Prostate gland (tissue), 2 donors: ENCODE data around the gene TMEM161A. TPM values are rescaled to one million over a fixed set of nuclear protein-coding genes. Genes with fewer than 3 reads are reported as not detected.
"Not testable (repeated sequence)": the region's sequence is repeated elsewhere in the genome, so short reads cannot be mapped to it uniquely, and the experiment has no call there.

Experiments
- DNase-seq: peaks from one replicate; pipeline ENCODE4 v3.0.0-alpha.2; 2019; ENCODE audit warnings: low spot score
- H3K27ac ChIP-seq, 2 donors: fragments of 200-600 bp; sonication (generic); 2 replicates each; pipeline ENCODE4 v1.5.1; 2017 to 2019
- H3K27me3 ChIP-seq: fragments of 200-600 bp; sonication (generic); replicated peaks from 2 replicates; pipeline ENCODE4 v1.5.1; 2019; ENCODE audit not compliant: insufficient read depth
- H3K36me3 ChIP-seq, 2 donors: fragments of 200-600 bp; sonication (generic); 1 replicate in 1 of 2; 2 replicates in 1 of 2; pipeline versions ENCODE4 v1.5.1 to v1.8.1; 2017 to 2019
- H3K4me1 ChIP-seq: fragments of 200-600 bp; sonication (generic); replicated peaks from 2 replicates; pipeline ENCODE4 v1.5.1; 2019
- H3K4me3 ChIP-seq, 2 donors: fragments of 200-600 bp; sonication (generic); 2 replicates each; pipeline ENCODE4 v1.5.1; 2017 to 2019
- H3K9me3 ChIP-seq: fragments of 200-600 bp; sonication (generic); 2 replicates; pipeline ENCODE4 v1.5.1; 2017
- POLR2A ChIP-seq: fragments of 450-650 bp; IDR thresholded peaks from one replicate; pipeline ENCODE4 v1.6.1; 2016; ENCODE audit warnings: antibody characterized with exemption, mild to moderate bottlenecking
- POLR2AphosphoS5 ChIP-seq: sonication (generic); formaldehyde crosslinking; IDR thresholded peaks from one replicate; pipeline ENCODE4 v1.6.1; 2017; ENCODE audit warnings: antibody characterized with exemption
- WGBS: methylation state at CpG from one replicate; pipeline ENCODE4 v1.1.5; 2018; 5-methylcytosine and 5-hydroxymethylcytosine counted together
- intact Hi-C: fragments of 100-400 bp; cut with DNase I; formaldehyde crosslinking; loops from one replicate; pipeline ENCODE4 v1.14.2; 2022
- total RNA-seq, 2 donors: library from RNA; depleted of rRNA; stranded (reverse); fragments of >200 nt; gene quantifications; one replicate each; pipeline ENCODE4 v1.1.0, GENCODE V29; 2016
- TF ChIP-seq, protein P1 (sequence below), 4 experiments: fragments of 200-600 bp in 2 of 4; fragments of 450-650 bp in 2 of 4; sonication (generic) in 2 of 4; IDR thresholded peaks; 1 replicate in 3 of 4; 2 replicates in 1 of 4; pipeline ENCODE4 v1.5.1; 2016 to 2019; ENCODE audit warnings: antibody characterized with exemption in 4 of 4, mild to moderate bottlenecking in 2 of 4, moderate library complexity in 2 of 4

Gene TMEM161A
- total RNA-seq, 2 donors from 2014 or later: 24.0 to 40.9 TPM

- intact Hi-C loops: loop anchor here (10.0 kb wide), 1 partner anchor 82 kb away; no protein-coding TSS in a partner anchor
- 92% methylated on average over 12 of the region's 12 CpGs for WGBS
- TF ChIP-seq, protein P1, sequence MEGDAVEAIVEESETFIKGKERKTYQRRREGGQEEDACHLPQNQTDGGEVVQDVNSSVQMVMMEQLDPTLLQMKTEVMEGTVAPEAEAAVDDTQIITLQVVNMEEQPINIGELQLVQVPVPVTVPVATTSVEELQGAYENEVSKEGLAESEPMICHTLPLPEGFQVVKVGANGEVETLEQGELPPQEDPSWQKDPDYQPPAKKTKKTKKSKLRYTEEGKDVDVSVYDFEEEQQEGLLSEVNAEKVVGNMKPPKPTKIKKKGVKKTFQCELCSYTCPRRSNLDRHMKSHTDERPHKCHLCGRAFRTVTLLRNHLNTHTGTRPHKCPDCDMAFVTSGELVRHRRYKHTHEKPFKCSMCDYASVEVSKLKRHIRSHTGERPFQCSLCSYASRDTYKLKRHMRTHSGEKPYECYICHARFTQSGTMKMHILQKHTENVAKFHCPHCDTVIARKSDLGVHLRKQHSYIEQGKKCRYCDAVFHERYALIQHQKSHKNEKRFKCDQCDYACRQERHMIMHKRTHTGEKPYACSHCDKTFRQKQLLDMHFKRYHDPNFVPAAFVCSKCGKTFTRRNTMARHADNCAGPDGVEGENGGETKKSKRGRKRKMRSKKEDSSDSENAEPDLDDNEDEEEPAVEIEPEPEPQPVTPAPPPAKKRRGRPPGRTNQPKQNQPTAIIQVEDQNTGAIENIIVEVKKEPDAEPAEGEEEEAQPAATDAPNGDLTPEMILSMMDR (IDR thresholded peaks at IDR 0.05): no peak
- TF ChIP-seq POLR2A (no peak), POLR2AphosphoS5 (no peak)
Observed at GRCh38 chr19:19142347-19142746, 4.1 kb upstream of the TMEM161A start.

GRCh38 chr19:19140476-19140875 is 2.2 kb upstream of the TMEM161A start:
- intact Hi-C loops: loop anchor here (10.0 kb wide), 1 partner anchor 84 kb away; no protein-coding TSS in a partner anchor
- TF ChIP-seq, protein P1 (IDR thresholded peaks at IDR 0.05): no peak
- TF ChIP-seq POLR2A (no peak), POLR2AphosphoS5 (no peak)
- Histone ChIP-seq H3K27me3 (no peaks in the 10 kb centered on the region), H3K4me1 (peaks cover 6% of the 10 kb centered on the region), H3K9me3 (no peaks in the 10 kb centered on the region), H3K4me3 (no peak overlapping the region), H3K36me3 (no peaks in the 10 kb centered on the region), H3K27ac (no peak overlapping the region)
- no peak for DNase-seq
- 53% methylated on average over 5 of the region's 5 CpGs for WGBS

More at GRCh38 chr19:19142347-19142746, 4.1 kb upstream of the TMEM161A start:
- no peaks in the 10 kb centered on the region for H3K27me3 ChIP-seq
- H3K4me3 ChIP-seq: no peak overlapping the region
- no peak overlapping the region for H3K27ac ChIP-seq
- no peak for DNase-seq
- H3K36me3 ChIP-seq: no peaks in the 10 kb centered on the region
- H3K4me1 ChIP-seq: peaks cover 5% of the 10 kb centered on the region
- no peaks in the 10 kb centered on the region for H3K9me3 ChIP-seq

GRCh38 chr19:19139876-19140229 is 1.6 kb upstream of the TMEM161A start:
- Histone ChIP-seq H3K4me3 (no peak overlapping the region), H3K27me3 (no peaks in the 10 kb centered on the region), H3K4me1 (peaks cover 6% of the 10 kb centered on the region), H3K27ac (no peak overlapping the region), H3K36me3 (no peaks in the 10 kb centered on the region), H3K9me3 (no peaks in the 10 kb centered on the region)
- TF ChIP-seq POLR2A: no peak
- no peak for TF ChIP-seq POLR2AphosphoS5
- TF ChIP-seq, protein P1 (IDR thresholded peaks at IDR 0.05): no peak
- intact Hi-C loops: loop anchor here (2.0 to 10.0 kb wide), 2 partner anchors 77 to 85 kb away; partner anchors contain the start of gene SLC25A42
- 52% methylated on average over 5 of the region's 5 CpGs for WGBS
- no peak for DNase-seq

DNA sequence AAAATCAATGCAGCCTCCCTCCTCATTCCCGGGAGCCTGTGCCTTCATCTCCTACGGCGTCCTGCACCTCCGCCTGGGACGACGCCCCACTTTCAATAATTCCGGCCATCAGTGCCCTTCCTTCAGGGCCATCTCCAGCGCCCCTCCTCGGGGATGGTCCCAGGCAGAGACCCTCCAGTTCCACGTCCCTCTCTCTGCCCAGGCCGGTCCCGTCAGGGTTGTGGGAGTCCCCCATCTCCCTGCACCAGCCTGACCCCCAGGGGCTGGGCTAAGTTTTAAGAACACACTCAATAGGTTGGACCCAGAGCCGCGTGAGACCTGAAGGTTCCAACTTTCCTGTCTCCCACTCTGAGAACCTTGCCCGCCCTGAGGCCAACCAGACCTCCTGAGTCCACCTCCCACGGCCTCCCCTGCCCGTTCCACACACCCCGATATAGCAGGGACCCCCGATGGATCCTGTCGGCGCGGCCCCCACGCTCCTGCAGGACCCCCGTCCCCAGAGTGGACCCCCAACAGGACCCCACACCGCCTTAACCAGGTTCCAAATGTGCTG is 646 bp downstream of the TMEM161A start:
- H3K4me1 ChIP-seq: peaks cover 6% of the 10 kb centered on the region
- H3K27me3 ChIP-seq: no peaks in the 10 kb centered on the region
- no peak for TF ChIP-seq POLR2A
- TF ChIP-seq, protein P1 (IDR thresholded peaks at IDR 0.05): no peak
- TF ChIP-seq POLR2AphosphoS5: no peak
- no peak for DNase-seq
- no peaks in the 10 kb centered on the region for H3K9me3 ChIP-seq
- H3K4me3 ChIP-seq: peak overlapping the region; percentile 57 to 68
- intact Hi-C loops: loop anchor here (2.0 kb wide), 1 partner anchor 75 kb away; the partner anchor contains the start of gene SLC25A42
- WGBS: 6% methylated on average over 25 of the region's 25 CpGs
- H3K27ac ChIP-seq: peak overlapping the region in 1 of 2 donors; percentile 48
- no peaks in the 10 kb centered on the region for H3K36me3 ChIP-seq

DNA sequence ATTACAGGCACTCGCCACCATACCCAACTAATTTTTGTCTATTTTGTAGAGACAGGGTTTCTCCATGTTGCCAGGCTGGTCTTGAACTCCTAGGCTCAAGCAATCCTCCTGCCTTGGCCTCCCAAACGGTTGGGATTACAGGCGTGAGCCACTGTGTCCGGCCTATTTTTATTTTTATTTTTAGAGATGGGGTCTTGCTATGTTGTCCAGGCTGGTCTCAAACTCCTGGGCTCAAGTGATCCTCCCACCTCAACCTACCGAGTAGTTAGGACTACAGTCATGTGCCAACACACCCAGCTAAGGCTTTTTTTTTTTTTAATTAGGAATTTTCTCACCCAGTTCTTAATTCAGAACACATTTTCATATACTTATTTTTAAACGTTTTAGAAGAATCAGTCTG is 2.6 kb downstream of the TMEM161A start:
- DNase-seq, H3K36me3 ChIP-seq, H3K4me3 ChIP-seq, H3K27ac ChIP-seq, H3K27me3 ChIP-seq, H3K9me3 ChIP-seq, intact Hi-C loops, H3K4me1 ChIP-seq: not testable (repeated sequence)
- 92% methylated on average over 6 of the region's 6 CpGs for WGBS
